Activated T-cell treated with anti-CD3 and anti-CD28 coated beads for 24 hours (primary cell): ENCODE data around the gene COX14.
"Not testable (repeated sequence)": the region's sequence is repeated elsewhere in the genome, so short reads cannot be mapped to it uniquely, and the experiment has no call there.

ENCODE experiments used
- DNase-seq: peaks from one replicate; pipeline ENCODE4 v3.0.0-alpha.2; 2020; ENCODE audit warnings: low read depth

Gene COX14

DNA sequence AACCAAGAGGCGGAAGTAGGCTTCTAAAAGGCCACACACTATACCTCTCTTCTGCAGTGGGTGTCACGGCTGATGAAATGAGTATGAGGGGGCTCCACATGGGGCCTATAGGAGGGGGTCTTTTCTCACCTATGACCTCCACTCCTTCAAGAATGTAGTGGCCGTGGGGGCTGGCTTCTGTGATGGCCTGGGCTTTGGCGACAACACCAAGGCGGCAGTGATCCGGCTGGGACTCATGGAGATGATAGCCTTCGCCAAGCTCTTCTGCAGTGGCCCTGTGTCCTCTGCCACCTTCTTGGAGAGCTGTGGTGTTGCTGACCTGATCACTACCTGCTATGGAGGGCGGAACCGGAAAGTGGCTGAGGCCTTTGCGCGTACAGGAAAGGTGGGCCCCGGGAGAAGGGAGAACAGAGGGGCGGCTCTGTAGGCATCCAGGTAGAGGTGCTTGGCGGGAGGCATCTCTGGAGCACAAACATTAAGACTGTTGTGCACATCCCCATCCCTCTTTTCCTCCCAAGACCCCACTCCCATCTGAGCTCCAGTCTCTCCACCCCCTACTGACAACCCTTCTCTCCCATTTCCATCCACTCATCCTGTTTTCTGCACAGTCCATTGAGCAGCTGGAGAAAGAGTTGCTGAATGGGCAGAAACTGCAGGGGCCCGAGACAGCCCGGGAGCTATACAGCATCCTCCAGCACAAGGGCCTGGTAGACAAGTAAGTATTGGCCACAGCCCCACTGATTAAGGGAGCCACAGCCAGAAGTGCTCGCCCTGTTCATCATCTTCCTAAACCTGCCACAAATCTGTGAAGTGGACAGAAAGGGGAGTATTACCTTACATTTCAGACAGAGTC is 4.4 kb upstream of the COX14 start:
- no peak for DNase-seq

DNA sequence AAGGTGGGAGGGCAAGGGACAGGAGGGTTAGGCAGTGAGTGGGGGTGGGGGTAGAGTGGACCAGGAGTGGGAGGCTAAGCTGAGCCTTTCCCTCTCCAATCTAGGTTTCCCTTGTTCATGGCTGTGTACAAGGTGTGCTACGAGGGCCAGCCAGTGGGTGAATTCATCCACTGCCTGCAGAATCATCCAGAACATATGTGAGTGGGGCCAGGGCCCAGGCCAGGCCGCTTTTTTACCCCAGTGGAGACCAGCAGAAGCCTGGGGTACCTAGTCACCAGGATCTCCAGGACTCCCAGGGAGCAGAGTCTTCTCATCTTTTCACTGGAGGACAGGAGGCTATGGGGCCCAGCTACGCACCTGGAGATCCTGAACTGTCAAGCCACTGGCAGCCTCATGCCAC is 2.7 kb upstream of the COX14 start:
- no peak for DNase-seq

DNA sequence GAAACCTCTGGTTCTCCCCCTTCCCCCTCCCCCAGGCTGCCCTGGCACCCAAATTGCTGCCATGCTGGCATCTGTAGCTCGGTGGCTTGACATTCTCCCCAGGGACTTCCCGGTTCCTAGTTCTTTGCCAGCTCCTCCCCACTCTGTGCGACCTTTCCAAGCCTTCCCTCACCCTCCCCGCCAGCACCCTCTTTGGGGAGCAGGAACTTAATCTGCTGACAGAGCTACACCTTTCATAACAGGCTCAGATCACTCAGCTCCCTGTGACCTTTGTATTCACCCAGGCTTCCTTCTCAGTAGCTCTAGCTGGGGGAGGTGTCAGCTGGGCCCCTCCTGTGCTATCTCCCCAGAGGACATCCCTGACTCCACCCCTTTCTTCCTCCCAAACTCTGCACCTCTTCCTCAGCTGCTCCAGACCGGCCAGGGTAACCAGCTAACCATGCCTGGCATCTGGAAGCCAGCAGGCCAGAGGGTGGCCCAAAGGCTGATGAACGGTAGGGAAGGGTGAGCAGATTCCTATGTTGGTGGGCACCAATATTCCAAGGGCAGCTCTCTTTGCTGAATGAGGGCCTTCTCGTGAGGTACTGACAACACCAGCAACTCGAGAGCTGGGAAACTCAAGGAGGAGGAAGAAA is 1.8 kb upstream of the COX14 start:
- no peak for DNase-seq

DNA sequence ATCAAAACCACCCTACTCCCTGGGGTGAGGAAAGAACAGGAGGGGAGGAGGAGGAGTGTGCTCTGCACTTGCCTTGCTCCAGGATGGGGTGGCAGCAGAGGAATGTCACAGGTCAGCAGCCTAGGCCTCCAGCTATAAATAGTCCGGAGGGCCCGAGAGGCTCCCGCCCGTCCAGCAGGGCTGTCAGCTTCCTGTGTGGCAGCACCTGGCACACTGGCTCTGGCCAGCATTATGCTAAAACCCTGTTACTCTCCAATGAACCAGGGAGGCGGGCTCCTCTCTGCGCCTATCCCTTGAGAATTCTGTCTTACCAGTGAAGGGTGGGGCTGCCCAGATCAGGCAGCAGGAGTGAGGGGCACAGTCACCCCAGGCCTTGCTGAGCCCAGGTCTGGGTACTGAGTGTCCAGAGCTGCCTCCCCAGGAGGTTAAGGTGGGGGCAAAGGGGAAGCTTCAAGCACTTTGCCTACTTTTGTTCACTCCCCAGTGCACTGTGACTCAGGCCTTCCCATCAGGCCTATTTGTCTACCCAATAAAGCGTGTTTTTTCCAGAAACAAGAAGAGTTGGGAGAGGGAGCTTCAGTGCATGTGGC is 1.2 kb upstream of the COX14 start:
- DNase-seq: no peak

DNA sequence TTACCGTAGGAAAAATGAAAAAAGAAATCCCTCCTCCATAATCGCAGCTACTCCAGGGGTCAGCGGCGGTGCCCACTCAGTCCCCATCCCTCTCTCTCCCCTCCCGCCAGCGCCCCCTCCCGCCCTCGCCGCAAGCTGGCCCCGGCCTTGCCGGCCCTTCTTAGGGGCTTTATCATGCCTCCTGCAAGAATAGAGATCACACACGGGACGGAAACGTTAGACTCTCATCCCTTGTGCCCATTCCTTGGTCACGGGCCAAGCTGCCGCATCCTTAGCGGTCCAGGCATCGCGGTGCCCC is 692 bp upstream of the COX14 start:
- no peak for DNase-seq

DNA sequence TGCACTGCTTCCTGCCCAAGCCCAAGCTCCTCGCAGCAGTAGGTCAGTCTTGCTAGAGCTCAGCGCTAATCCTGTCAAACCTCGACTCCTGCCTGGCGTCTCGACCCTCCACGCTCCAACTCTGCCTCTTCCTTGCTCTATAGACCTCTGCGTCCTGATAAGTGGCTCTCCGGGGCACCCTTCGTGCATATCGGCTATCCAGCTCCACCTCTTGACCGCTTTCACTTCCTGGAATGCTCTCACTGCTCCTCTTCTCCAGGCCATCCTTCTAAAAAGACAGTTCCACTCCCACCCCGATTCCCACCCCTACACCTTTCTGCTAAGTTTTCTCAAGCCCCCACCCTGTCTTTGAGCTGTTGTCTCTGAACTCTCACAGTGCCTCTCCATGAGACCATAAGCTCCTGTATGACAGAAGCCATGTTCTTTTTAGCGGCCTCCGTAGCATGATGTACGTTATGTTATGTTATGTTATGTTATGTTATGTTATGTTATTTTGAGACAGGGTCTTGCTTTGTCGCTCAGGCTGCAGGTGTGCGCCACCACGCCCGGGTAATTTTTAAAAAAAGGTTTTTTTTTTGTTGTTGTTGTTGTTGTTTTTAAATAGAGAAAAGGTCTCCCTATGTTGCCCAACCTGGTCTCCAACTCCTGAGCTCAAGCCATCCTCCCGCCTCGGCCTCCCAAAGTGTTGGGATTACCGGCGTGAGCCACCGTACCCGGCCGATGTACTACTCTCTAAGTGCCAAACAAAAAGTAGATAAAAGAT is 601 bp downstream of the COX14 start:
- DNase-seq: no peak

DNA sequence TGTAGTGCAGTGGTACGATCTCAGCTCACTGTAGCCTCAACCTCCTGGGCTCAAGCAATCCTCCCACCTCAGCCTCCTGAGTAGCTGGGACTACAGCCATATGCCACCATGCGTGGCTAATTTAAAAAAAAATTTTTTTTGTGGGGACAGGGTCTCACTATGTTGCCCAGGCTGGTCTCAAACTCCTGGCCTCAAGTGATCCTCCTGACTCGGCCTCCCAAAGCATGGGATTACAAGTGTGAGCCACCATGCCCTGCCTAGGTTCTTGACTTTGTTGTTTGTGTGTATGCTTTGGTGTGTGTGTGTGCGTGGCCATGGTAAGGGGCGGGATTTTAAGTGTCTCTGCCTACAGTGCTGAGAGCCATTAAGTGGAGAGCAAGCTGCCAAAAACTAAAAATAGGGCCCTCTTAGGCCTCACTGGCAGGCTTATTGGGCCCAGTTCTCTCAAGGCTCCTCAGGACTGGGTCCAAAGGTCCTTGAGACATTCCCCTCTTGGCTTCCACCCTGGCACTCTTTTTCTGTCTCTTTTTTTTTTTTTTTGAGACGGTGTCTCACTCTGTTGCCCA is 5.1 kb downstream of the COX14 start:
- DNase-seq: no peak

DNA sequence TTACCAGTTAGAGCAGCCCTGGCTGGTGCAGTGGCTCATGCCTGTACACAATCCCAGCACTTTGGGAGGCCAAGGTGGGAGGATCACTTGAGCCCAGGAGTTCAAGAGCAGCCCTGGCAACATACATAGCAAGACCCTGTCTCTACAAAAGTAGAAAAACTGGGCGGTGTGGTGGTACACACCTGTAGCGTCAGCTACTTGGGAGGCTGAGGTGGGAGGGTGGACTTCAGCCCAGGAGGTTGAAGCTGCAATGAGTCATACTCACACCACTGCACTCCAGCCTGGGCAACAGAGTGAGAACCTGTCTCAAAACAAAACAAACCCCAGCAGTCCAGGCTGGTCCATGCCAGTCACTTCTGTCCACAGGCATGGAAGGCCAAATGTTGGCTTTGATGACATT is 7.4 kb downstream of the COX14 start:
- no peak for DNase-seq

DNA sequence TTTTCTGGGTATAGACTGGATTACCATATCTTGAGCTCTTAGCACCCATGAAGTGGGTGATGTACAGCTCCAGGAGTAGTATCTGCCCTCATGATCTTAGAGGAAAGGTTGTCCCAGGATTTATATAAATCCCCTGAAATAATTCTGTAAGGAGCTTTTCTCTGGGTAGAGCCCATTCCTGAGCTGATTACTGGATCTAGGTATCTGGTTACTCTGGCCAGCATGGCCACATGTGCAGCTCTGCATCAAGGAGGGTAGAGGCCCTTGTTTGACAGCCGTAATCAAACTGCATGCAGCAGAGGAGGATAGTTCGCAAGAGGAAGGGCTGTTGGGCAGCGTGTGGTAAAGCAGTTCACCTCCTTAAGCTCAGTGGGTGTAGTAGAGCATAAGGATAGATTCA is 8.5 kb downstream of the COX14 start:
- DNase-seq: no peak

DNA sequence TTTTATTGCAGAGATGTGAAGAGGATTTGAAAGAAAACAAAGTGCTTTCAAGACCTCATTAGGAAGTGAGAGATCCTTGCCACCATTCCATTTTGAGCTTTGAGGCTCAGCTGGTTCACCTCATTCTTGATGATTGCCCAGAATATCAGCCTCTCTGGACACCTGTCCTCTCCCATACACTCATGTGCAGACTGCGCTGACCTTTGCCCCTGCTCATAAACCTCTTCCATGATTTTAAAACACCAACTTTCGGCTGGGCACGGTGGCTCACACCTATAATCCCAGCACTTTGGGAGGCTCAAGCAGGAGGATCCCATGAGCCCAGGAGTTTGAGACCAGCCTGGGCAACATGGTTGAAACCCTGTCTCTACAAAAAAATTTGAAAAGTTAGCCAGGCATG is 8.9 kb downstream of the COX14 start:
- no peak for DNase-seq

DNA sequence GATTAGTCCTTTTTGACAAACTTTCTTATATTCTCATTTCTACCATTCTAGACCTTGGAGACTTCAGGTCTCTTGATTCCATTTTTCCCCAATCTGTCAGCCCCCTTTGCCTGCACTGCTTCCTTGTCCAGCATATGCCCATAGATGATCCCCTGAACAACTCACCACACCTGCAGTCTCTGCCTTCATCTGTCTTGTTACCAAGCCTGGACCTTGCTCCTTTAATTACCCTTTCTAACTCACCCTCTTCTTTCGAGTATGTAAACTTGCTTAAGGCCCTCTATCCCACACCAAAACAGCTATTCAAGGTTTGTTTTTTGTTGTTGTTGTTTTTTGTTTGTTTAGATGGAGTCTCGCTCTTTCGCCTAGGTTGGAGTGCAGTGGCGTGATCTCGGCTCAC is 9.6 kb downstream of the COX14 start:
- DNase-seq: no peak

DNA sequence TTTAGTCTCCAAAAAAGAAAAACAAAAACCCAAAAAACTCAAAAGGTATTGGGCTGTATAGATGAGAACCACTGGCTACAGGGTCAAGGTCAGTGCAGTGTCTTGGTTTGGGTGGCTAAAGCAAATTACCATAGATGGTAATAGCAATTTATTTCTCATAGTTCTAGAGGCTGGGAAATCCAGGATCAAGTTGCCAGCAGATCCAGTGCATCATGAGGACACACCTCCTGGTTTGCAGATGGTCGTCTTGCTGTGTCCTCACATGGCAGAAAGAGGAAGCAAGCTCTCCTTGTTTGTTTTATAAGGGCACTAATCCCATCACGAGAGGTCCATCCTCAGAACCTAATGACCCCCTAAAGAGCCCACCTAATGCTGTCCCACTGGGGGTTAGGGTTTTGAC is 11.2 kb downstream of the COX14 start:
- no peak for DNase-seq

DNA sequence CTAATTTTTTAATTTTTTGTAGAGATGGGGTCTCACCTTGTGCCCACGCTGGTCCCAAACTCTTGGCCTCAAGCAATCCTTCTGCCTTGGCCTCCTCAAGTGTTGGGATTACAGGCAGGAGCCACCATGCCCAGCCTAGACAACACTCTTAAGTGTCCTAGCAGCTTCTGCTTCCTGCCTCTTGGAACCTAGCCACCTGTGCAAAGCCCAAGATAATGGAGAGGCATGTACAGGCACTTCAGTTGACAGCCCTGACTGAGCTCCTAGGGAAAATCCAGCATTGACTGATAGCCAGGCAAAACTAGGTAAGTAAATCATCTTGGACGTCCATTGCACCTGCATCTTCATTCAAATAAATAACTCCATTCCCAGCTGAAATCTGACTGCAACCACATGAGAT is 15.5 kb downstream of the COX14 start:
- no peak for DNase-seq

DNA sequence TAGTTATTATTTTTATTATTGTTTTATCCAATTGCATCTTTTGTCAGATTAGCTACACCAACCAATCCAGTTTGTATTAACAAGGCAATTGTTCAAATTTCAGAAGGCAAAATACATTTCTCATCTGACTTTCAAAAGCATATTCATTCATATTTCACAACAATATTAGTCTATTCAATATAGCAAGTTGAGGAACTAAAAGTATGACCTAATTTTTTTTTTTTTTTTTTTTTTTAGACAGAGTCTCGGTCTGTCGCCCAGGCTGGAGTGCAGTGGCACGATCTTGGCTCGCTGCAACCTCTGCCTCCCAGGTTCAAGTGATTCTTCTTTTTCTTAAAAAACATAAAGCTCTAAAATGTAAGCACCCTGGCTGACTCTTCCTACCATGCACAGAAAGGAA is 17.3 kb downstream of the COX14 start:
- no peak for DNase-seq

DNA sequence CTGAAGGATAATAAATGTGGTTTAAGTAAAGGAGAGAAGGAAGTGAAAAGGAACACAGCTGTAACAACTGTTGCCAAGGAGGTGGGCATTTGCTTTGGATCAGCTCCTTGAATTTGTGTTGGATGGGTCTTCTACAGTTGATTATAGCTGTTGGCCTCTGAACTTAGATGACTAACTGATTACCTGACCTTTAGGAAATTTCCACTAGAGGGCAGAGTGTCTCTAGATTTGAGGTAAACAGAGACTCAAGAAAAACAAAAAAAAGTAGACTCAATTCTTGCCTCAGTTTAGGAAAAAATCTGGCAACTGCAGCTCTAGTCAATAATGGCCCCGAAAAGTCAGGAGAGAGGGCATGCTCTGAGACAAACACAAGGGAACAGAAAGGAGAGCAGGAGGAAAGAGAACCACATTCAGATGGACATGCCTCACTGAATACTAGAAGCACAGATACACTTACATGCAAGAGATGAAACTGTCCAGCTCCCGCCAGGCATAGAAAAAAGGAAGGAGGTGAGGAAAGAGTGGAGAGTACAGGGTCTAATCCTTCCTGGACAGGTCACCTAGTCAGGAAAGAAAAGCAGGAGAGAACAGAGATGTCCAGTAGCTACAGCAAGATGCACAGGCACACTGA is 20.6 kb downstream of the COX14 start:
- DNase-seq: no peak

DNA sequence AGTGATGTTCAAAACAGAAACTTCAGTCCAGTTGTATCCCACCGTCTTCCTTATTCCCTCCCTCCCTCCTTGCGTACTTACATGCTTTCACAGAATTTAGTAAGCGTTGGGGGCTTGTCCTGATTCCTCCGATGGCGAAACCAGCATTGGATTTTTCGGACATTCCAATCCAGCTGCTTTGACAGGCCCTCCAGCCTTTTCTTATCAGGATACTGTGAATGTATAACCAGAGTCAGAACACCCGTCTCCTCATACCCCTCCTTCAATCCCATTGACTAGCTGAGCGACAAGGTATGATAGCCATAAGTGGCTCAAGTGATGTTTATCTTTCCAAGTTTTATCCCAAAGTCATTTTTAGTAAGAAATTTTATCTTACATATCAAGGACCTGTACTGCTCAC is 31.0 kb downstream of the COX14 start:
- no peak for DNase-seq

DNA sequence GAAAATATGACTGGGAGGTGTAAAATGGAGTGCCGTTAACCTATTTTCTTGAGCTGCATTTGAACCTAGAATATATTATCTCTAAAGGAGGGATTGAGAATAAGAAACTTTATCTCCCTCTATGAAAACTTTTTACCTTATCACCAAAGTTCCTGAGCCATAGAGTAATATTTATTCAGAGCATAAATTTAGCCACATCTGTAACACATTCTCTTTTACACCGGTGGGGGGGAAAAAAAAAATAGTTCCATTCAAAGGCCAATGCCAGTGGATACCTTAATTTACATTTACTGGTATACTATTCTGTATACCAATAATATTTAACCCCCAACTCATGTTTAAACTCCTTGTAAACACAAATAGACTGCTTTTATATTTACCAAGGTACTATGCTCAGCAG is 33.4 kb downstream of the COX14 start:
- no peak for DNase-seq

DNA sequence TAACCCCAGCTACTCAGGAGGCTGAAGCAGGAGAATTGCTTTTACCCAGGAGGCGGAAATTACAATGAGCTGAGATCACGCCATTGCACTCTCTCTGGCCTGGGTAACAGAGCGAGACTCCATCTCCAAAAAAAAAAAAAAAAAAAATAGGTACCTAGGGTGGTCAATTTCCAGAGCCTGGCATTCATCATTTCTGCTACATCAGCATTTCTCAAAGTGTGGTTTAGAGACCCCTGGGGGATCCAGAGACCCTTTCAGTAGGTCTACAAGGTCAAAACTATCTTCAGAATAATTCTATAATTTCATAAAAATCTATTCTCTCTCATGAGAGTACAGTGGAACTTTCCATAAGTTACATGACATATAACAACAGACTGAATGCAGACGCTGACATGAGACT is 35.2 kb downstream of the COX14 start:
- no peak for DNase-seq

DNA sequence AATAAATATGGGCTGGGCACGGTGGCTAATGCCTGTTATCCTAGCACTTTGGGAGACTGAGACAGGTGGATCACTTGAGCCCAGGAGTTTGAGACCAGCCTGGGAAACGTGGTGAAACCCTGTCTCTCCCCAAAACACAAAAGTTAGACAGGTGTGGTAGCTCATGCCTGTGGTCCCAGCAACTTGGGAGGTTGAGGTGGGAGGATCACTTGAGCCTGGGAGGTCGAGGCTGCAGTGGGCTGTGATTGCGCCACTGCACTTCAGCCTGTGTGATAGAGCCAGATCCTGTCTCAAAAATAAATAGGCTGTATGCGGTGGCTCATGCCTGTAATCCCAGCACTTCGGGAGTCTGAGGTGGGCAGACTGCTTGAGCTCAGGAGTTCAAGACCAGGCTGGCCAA is 36.0 kb downstream of the COX14 start:
- not testable (repeated sequence) for DNase-seq

DNA sequence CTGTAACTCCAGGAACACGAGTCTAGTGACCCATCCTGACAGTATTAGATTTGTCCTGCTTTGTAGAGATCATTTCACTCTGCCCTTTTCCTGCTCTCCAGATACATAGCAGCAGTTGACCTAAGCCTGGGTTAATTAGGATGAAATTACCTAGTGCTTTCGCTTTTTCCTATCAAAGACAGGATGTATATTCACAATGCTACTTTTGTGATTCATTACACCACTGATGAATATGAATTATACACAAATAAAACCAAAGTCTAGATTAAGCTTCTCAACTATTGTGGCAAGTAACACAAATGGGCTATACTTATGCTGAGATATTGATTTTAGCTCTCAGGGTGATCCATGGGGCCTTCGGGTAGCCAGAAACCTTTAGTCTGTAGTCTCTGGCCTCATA is 37.3 kb downstream of the COX14 start:
- DNase-seq: no peak

DNA sequence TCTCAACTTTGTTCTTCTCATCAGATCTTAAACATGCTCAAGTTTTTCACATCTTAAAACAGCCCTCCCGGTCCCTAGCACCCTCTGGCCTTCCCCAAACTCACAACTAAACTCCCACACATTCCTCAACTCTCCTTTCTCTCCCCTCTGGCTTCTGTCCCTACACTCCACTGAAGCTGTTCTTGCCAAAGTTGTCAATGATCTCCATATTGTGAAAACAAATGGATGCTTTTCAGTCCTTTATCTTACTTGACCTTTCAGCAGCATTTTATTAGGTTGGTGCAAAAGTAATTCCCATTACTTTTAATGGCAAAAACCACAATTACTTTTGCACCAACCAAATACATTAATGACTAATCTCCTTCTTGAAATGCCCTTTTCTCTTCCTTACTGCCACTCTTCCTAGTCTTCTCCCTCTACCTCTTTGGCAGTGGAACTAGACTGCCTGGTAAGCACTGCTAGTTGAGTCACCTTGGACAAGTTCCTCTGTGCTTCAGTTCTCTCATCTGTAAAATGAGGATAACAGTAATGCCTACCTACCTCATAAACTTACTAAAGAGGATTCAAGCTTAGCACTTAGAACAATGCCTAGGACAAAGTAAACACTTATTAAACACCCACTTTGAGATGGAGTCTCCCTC is 39.1 kb downstream of the COX14 start:
- DNase-seq: no peak

DNA sequence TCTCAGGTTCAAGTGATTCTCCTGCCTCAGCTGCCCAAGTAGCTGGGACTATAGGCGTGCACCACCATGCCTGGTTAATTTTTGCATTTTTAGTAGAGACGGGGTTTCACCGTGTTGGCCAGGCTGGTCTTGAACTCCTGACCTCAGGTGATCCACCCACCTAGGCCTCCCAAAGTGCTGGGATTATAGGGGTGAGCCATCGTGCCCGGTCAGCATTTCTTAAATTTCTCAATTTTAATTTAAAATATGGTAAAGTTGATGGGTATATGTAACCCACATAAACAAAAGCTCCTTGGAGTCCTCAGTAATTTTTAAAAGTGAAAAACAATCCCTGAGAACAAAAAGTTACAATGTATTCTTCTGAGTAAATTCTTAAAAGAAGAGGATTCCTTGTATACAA is 42.9 kb downstream of the COX14 start:
- DNase-seq: not testable (repeated sequence)
